Vagina (tissue), 2 donors: ENCODE measurements around the gene IGFBP1. TPM values are rescaled to one million over a fixed set of nuclear protein-coding genes. Genes with fewer than 3 reads are reported as not detected.
"Not testable (repeated sequence)": the region's sequence is repeated elsewhere in the genome, so short reads cannot be mapped to it uniquely, and the experiment has no call there.

ENCODE experiments used
- DNase-seq, 2 donors: peaks; one replicate each; pipeline ENCODE4 v3.0.0-alpha.2; 2017; ENCODE audit errors: extremely low spot score in 2 of 2
- H3K27ac ChIP-seq: fragments of 200-600 bp; sonication (generic); one replicate; pipeline ENCODE4 v1.5.1; 2019
- H3K27me3 ChIP-seq: fragments of 200-600 bp; sonication (generic); one replicate; pipeline ENCODE4 v1.5.1; 2019
- H3K36me3 ChIP-seq, 2 donors: fragments of 200-600 bp; sonication (generic); one replicate each; pipeline ENCODE4 v1.5.1; 2017 to 2019
- H3K4me1 ChIP-seq: fragments of 200-600 bp; sonication (generic); one replicate; pipeline ENCODE4 v1.5.1; 2019
- H3K4me3 ChIP-seq, 2 donors: fragments of 200-600 bp; sonication (generic); 1 replicate in 1 of 2; 2 replicates in 1 of 2; pipeline ENCODE4 v1.5.1; 2016 to 2019
- H3K9me3 ChIP-seq: fragments of 200-600 bp; sonication (generic); one replicate; pipeline ENCODE4 v1.5.1; 2019
- CTCF ChIP-seq, 3 experiments: fragments of 450-650 bp in 2 of 3; fragments of 200-600 bp in 1 of 3; sonication (generic) in 1 of 3; IDR thresholded peaks; one replicate each; pipeline ENCODE4 v1.5.1; 2017 to 2019; ENCODE audit warnings: antibody characterized with exemption in 3 of 3, mild to moderate bottlenecking in 2 of 3, moderate library complexity in 2 of 3
- POLR2A ChIP-seq, 2 donors: fragments of 450-650 bp; IDR thresholded peaks; one replicate each; pipeline ENCODE4 v1.6.1; 2017; ENCODE audit warnings: antibody characterized with exemption in 2 of 2, mild to moderate bottlenecking in 2 of 2, moderate library complexity in 2 of 2
- POLR2AphosphoS5 ChIP-seq, 2 donors: sonication (generic); formaldehyde crosslinking; IDR thresholded peaks; one replicate each; pipeline ENCODE4 v1.9.0; 2017; ENCODE audit warnings: antibody characterized with exemption in 2 of 2, mild to moderate bottlenecking in 2 of 2, low read depth in 1 of 2; ENCODE audit not compliant: insufficient read depth in 1 of 2
- intact Hi-C: fragments of 100-400 bp; cut with DNase I; formaldehyde crosslinking; loops from one replicate; pipeline ENCODE4 v1.15.1; 2023
- total RNA-seq: library from RNA; depleted of rRNA; stranded (reverse); fragments of >200 nt; gene quantifications from one replicate; pipeline ENCODE4 v1.2.3, GENCODE V29; 2016

IGFBP1 gene
- total RNA-seq, 1 donor from 2014 or later, result 1.7 TPM

GRCh38 chr7:45937301-45937700 is 49.0 kb downstream of the IGFBP1 start:
- DNase-seq, result no peak

GRCh38 chr7:45937862-45938261 is 49.6 kb downstream of the IGFBP1 start:
- H3K27ac ChIP-seq, result no peak overlapping the region
- no peak for TF ChIP-seq CTCF (IDR thresholded peaks at IDR 0.05)
- TF ChIP-seq POLR2A (IDR thresholded peaks at IDR 0.05), result no peak
- no peak for TF ChIP-seq POLR2AphosphoS5 (IDR thresholded peaks at IDR 0.05; ENCODE audit: insufficient read depth in 1 of 2, low read depth in 1 of 2)
- no peaks in the 10 kb centered on the region for H3K4me1 ChIP-seq
- intact Hi-C loops, result no loop called here
- no peaks in the 10 kb centered on the region for H3K27me3 ChIP-seq
- no peaks in the 10 kb centered on the region for H3K9me3 ChIP-seq
- H3K4me3 ChIP-seq, result no peak overlapping the region
- no peaks in the 10 kb centered on the region for H3K36me3 ChIP-seq
- DNase-seq, result no peak

More at GRCh38 chr7:45937301-45937700, 49.0 kb downstream of the IGFBP1 start:
- Histone ChIP-seq H3K9me3 (no peaks in the 10 kb centered on the region), H3K27ac (no peak overlapping the region), H3K4me3 (no peak overlapping the region), H3K27me3 (no peaks in the 10 kb centered on the region), H3K4me1 (no peaks in the 10 kb centered on the region), H3K36me3 (no peaks in the 10 kb centered on the region)
- TF ChIP-seq POLR2AphosphoS5 (IDR thresholded peaks at IDR 0.05; ENCODE audit: insufficient read depth in 1 of 2, low read depth in 1 of 2) (no peak), POLR2A (IDR thresholded peaks at IDR 0.05) (no peak), CTCF (IDR thresholded peaks at IDR 0.05) (no peak)
- intact Hi-C loops, result no loop called here

GRCh38 chr7:45938626-45939302 is 50.5 kb downstream of the IGFBP1 start:
- no peaks in the 10 kb centered on the region for H3K27me3 ChIP-seq
- H3K9me3 ChIP-seq, result no peaks in the 10 kb centered on the region
- no peak for DNase-seq
- no peaks in the 10 kb centered on the region for H3K4me1 ChIP-seq
- H3K36me3 ChIP-seq, result no peaks in the 10 kb centered on the region
- intact Hi-C loops, result no loop called here
- no peak overlapping the region for H3K4me3 ChIP-seq
- H3K27ac ChIP-seq, result no peak overlapping the region
- TF ChIP-seq CTCF (IDR thresholded peaks at IDR 0.05) (no peak), POLR2AphosphoS5 (IDR thresholded peaks at IDR 0.05; ENCODE audit: insufficient read depth in 1 of 2, low read depth in 1 of 2) (no peak), POLR2A (IDR thresholded peaks at IDR 0.05) (no peak)

- no peak for DNase-seq
- Histone ChIP-seq H3K27me3 (no peaks in the 10 kb centered on the region), H3K36me3 (no peaks in the 10 kb centered on the region), H3K27ac (no peak overlapping the region), H3K4me1 (no peaks in the 10 kb centered on the region), H3K4me3 (no peak overlapping the region), H3K9me3 (no peaks in the 10 kb centered on the region)
- intact Hi-C loops, result no loop called here
- TF ChIP-seq POLR2AphosphoS5 (IDR thresholded peaks at IDR 0.05; ENCODE audit: insufficient read depth in 1 of 2, low read depth in 1 of 2), result no peak
- no peak for TF ChIP-seq CTCF (IDR thresholded peaks at IDR 0.05)
- TF ChIP-seq POLR2A (IDR thresholded peaks at IDR 0.05), result no peak
Measured at GRCh38 chr7:45939574-45939973, 51.3 kb downstream of the IGFBP1 start.

GRCh38 chr7:45940237-45940781 is 52.0 kb downstream of the IGFBP1 start:
- not testable (repeated sequence) for H3K36me3 ChIP-seq, DNase-seq, H3K27ac ChIP-seq, H3K9me3 ChIP-seq, H3K4me3 ChIP-seq, H3K27me3 ChIP-seq, H3K4me1 ChIP-seq
- intact Hi-C loops, result loop anchor here (5.0 kb wide), 1 partner anchor 1537 kb away; no protein-coding TSS in a partner anchor
